HG02938 (cell line): ENCODE data around the gene RPH3AL.
"Not testable (repeated sequence)": the region's sequence is repeated elsewhere in the genome, so short reads cannot be mapped to it uniquely, and the experiment has no call there.

Experiments used
- ATAC-seq: cut with Tn5 transposase; IDR thresholded peaks from one replicate; pipeline ENCODE4 v1.9.1; 2021; ENCODE audit warnings: mild to moderate bottlenecking, moderate library complexity; ENCODE audit not compliant: unreplicated experiment

The RPH3AL gene

GRCh38 chr17:185445-186138 is 167.0 kb downstream of the RPH3AL start:
- no peak for ATAC-seq

GRCh38 chr17:183021-183420 is 169.6 kb downstream of the RPH3AL start:
- no peak for ATAC-seq

- no peak for ATAC-seq
Observed at GRCh38 chr17:182050-182751, 170.4 kb downstream of the RPH3AL start.

GRCh38 chr17:181245-182049 is 171.2 kb downstream of the RPH3AL start, which contains the start of gene DOC2B:
Gene DOC2B, minus strand, starts transcription at chr17:181650. Its CDS starts 171 bp downstream, at chr17:181479.
- no peak for ATAC-seq

GRCh38 chr17:180381-181244 is 172.0 kb downstream of the RPH3AL start:
- no peak for ATAC-seq

GRCh38 chr17:179781-180380 is 172.7 kb downstream of the RPH3AL start:
- ATAC-seq, result no peak

GRCh38 chr17:179066-179432 is 173.6 kb downstream of the RPH3AL start:
- no peak for ATAC-seq

- ATAC-seq, result no peak
Observed at GRCh38 chr17:178292-179065, 174.1 kb downstream of the RPH3AL start.

- no peak for ATAC-seq
Observed at GRCh38 chr17:177762-178161, 174.8 kb downstream of the RPH3AL start.

- ATAC-seq, result no peak
Observed at GRCh38 chr17:177155-177554, 175.5 kb downstream of the RPH3AL start.

- ATAC-seq, result no peak
Observed at GRCh38 chr17:173166-173911, 179.3 kb downstream of the RPH3AL start.

- no peak for ATAC-seq
Observed at GRCh38 chr17:172401-172800, 180.2 kb downstream of the RPH3AL start.

- no peak for ATAC-seq
Observed at GRCh38 chr17:171871-172270, 180.7 kb downstream of the RPH3AL start.

- no peak for ATAC-seq
Observed at GRCh38 chr17:170130-170670, 182.4 kb downstream of the RPH3AL start.

GRCh38 chr17:168614-169013 is 184.0 kb downstream of the RPH3AL start:
- ATAC-seq, result not testable (repeated sequence)

GRCh38 chr17:165939-166338 is 186.7 kb downstream of the RPH3AL start:
- no peak for ATAC-seq

- no peak for ATAC-seq
Observed at GRCh38 chr17:164303-165235, 188.0 kb downstream of the RPH3AL start.
